NCI-H345 treated with DMSO at 0.1 percent for 48 hours (cell line): ENCODE results near the gene TMEM205.
"Not testable (repeated sequence)": the region's sequence is repeated elsewhere in the genome, so short reads cannot be mapped to it uniquely, and the experiment has no call there.

Experiments used
- DNase-seq: peaks from one replicate; lab custom pipeline; 2025; ENCODE audit not compliant: unreplicated experiment; lab: John Stamatoyannopoulos, UW

TMEM205 gene

GRCh38 chr19:11340099-11340467 lies 6.0 kb downstream of the TMEM205 start:
- DNase-seq, result not testable (repeated sequence)

GRCh38 chr19:11339254-11340098 lies 6.6 kb downstream of the TMEM205 start, which contains the start of gene RAB3D:
Gene RAB3D, minus strand, starts transcription at chr19:11339657. Its CDS starts 2,258 bp downstream, at chr19:11337399.
- DNase-seq, result no peak

- DNase-seq, result no peak
Measured at GRCh38 chr19:11338569-11339253, 7.4 kb downstream of the TMEM205 start.

- no peak for DNase-seq
Measured at GRCh38 chr19:11338121-11338520, 7.9 kb downstream of the TMEM205 start.

GRCh38 chr19:11337080-11337479 lies 9.0 kb downstream of the TMEM205 start:
- no peak for DNase-seq

- DNase-seq, result no peak
Measured at GRCh38 chr19:11335449-11336146, 10.5 kb downstream of the TMEM205 start.

GRCh38 chr19:11333838-11334237 lies 12.2 kb downstream of the TMEM205 start:
- not testable (repeated sequence) for DNase-seq

GRCh38 chr19:11332822-11333221 lies 13.2 kb downstream of the TMEM205 start:
- no peak for DNase-seq

- no peak for DNase-seq
Measured at GRCh38 chr19:11331502-11331901, 14.6 kb downstream of the TMEM205 start.

- DNase-seq, result no peak
Measured at GRCh38 chr19:11330127-11330526, 15.9 kb downstream of the TMEM205 start.

GRCh38 chr19:11325544-11325943 lies 20.5 kb downstream of the TMEM205 start:
- DNase-seq, result no peak

GRCh38 chr19:11324748-11325389 lies 21.2 kb downstream of the TMEM205 start:
- no peak for DNase-seq

GRCh38 chr19:11324079-11324661 lies 21.9 kb downstream of the TMEM205 start:
- no peak for DNase-seq

GRCh38 chr19:11323601-11324078 lies 22.4 kb downstream of the TMEM205 start:
- DNase-seq, result no peak

- DNase-seq, result no peak
Measured at GRCh38 chr19:11322269-11323024, 23.6 kb downstream of the TMEM205 start.

GRCh38 chr19:11321191-11322126 lies 24.6 kb downstream of the TMEM205 start:
- no peak for DNase-seq

GRCh38 chr19:11320278-11320995 lies 25.6 kb downstream of the TMEM205 start:
- not testable (repeated sequence) for DNase-seq

GRCh38 chr19:11306337-11306736 lies 39.7 kb downstream of the TMEM205 start:
- no peak for DNase-seq
